Caki2 (cell line): ENCODE measurements around the gene EXOC3L4. TPM values are rescaled to one million over a fixed set of nuclear protein-coding genes. Genes with fewer than 3 reads are reported as not detected.
"Not testable (repeated sequence)": the region's sequence is repeated elsewhere in the genome, so short reads cannot be mapped to it uniquely, and the experiment has no call there.

Source experiments
- DNase-seq: peaks from one replicate; pipeline ENCODE4 v3.0.0-alpha.2; 2015; ENCODE audit warnings: low read depth
- in situ Hi-C: cut with HindIII; loops from 2 replicates; pipeline ENCODE4 v1.10.0; 2016; ENCODE audit warnings: low sequenced_read_pairs, low pct_unique_long_range_greater_than_20kb, mixed read lengths
- total RNA-seq: library from RNA; depleted of rRNA; stranded (reverse); fragments of >200 nt; shearing (Covaris generic); gene quantifications from 2 replicates; pipeline ENCODE4 v1.2.3, GENCODE V29; 2014; ENCODE audit warnings: low replicate concordance; rRNA removed

The EXOC3L4 gene
- 0.98 TPM in 1 of 2 replicates, not detected in the other for total RNA-seq

GRCh38 chr14:103094406-103095209 is at the start of gene EXOC3L4:
TSS of gene EXOC3L4 (plus strand) at chr14:103094725. CDS start at chr14:103100220, 5,495 bp downstream.
- no peak for DNase-seq
- in situ Hi-C loops, result no loop called here

GRCh38 chr14:103045371-103045869 is 49.1 kb upstream of the EXOC3L4 start:
- DNase-seq, result no peak
- in situ Hi-C loops, result no loop called here

- in situ Hi-C loops, DNase-seq: not testable (repeated sequence)
Measured at GRCh38 chr14:103047453-103047852, 47.1 kb upstream of the EXOC3L4 start.

- no peak for DNase-seq
- in situ Hi-C loops, result no loop called here
Measured at GRCh38 chr14:103050935-103051334, 43.6 kb upstream of the EXOC3L4 start.

GRCh38 chr14:103052407-103052806 is 42.1 kb upstream of the EXOC3L4 start:
- in situ Hi-C loops, result no loop called here

GRCh38 chr14:103055695-103056094 is 38.8 kb upstream of the EXOC3L4 start:
- in situ Hi-C loops, result no loop called here
- no peak for DNase-seq

More at GRCh38 chr14:103052407-103052806, 42.1 kb upstream of the EXOC3L4 start:
- DNase-seq, result no peak

- in situ Hi-C loops, result no loop called here
- DNase-seq, result no peak
Measured at GRCh38 chr14:103056322-103057027, 38.0 kb upstream of the EXOC3L4 start.

- in situ Hi-C loops, result no loop called here
- no peak for DNase-seq
Measured at GRCh38 chr14:103057028-103057371, 37.5 kb upstream of the EXOC3L4 start.

GRCh38 chr14:103057372-103058163 is 37.0 kb upstream of the EXOC3L4 start, which contains the start of gene CDC42BPB:
TSS of gene CDC42BPB (minus strand) at chr14:103057549. CDS start at chr14:103057173, 376 bp downstream.
- DNase-seq, result peak; percentile 82
- in situ Hi-C loops, result no loop called here

- DNase-seq, result no peak
- in situ Hi-C loops, result no loop called here
Measured at GRCh38 chr14:103058164-103059055, 36.1 kb upstream of the EXOC3L4 start.

- DNase-seq, result no peak
- in situ Hi-C loops, result no loop called here
Measured at GRCh38 chr14:103059556-103059955, 35.0 kb upstream of the EXOC3L4 start.

- in situ Hi-C loops, result no loop called here
- no peak for DNase-seq
Measured at GRCh38 chr14:103061482-103061976, 33.0 kb upstream of the EXOC3L4 start.

GRCh38 chr14:103064436-103064835 is 30.1 kb upstream of the EXOC3L4 start:
- DNase-seq, result no peak
- in situ Hi-C loops, result no loop called here

GRCh38 chr14:103064978-103065377 is 29.5 kb upstream of the EXOC3L4 start:
- DNase-seq, result peak; percentile 50
- in situ Hi-C loops, result no loop called here

GRCh38 chr14:103065861-103066260 is 28.7 kb upstream of the EXOC3L4 start:
- in situ Hi-C loops, result no loop called here
- peak; percentile 78 for DNase-seq

- in situ Hi-C loops, result no loop called here
- DNase-seq, result peak; percentile 71
Measured at GRCh38 chr14:103066399-103066798, 28.1 kb upstream of the EXOC3L4 start.

GRCh38 chr14:103067231-103067954 is 27.1 kb upstream of the EXOC3L4 start:
- DNase-seq, result peak; percentile 97
- in situ Hi-C loops, result no loop called here
